ENCODE data around the gene TRUB1.
A peak's percentile ranks its signal among the peaks of the same experiment; 100 is the strongest.

Gene TRUB1

DNA sequence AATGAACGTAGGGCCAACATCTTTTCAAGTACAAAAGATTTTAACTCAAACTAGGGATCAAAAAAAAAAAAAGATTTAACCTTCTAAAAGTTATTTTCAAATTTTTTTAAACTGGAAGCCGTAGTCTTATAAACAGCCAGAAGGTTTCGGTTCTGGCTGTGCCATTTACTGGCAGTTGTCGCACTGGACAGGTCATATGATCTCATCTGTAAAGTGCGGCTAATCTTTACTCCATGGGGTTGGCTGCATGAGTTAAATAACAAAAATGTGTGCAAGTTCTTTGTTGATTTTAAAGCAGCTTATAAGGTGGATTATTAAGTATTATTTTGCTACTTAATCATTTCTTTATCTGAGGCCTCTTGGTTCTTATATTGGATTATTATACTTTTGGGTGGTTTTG lies 36.6 kb downstream of the TRUB1 start:
- FAIRE-seq, result no peak

DNA sequence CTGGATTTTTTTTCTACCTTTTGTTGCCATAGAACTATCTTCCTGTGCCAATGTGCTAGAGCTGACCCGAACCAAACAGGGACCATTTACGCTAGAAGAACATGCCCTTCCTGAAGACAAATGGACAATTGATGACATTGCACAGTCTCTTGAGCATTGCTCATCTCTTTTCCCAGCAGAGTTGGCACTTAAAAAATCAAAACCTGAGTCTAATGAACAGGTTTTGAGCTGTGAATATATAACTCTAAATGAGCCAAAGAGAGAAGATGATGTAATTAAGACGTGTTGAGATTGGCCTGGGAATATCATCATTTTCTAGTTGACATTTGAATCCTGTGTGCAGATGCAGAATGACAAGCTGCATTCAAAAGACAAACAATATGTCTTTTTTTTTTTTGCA lies 37.1 kb downstream of the TRUB1 start:
- FAIRE-seq (no peak), DNase-seq (ENCODE audit: low spot score) (no peak)

More for the DNA sequence above, 36.6 kb downstream of the TRUB1 start:
- no peak for DNase-seq (ENCODE audit: low spot score)

DNA sequence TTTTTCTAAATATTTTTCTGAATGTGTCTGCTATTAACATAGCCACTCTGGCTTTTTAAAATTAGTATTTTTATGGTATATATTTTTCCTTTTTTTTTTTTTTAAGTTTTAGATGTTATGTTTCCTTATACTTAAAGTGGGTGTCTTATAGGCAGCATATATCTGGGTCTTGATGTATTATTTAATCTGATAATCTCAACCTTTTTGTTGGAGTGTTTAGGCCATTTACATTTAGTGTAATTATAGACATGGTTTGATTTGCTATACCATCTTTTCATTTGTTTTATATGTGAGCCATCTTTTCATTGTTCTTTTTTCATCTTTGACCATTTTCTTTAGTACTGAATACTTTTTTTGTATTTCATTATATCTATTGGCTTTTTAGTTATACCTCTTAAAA lies 45.0 kb downstream of the TRUB1 start:
- no peak for DNase-seq (ENCODE audit: low spot score)
- no peak for FAIRE-seq

DNA sequence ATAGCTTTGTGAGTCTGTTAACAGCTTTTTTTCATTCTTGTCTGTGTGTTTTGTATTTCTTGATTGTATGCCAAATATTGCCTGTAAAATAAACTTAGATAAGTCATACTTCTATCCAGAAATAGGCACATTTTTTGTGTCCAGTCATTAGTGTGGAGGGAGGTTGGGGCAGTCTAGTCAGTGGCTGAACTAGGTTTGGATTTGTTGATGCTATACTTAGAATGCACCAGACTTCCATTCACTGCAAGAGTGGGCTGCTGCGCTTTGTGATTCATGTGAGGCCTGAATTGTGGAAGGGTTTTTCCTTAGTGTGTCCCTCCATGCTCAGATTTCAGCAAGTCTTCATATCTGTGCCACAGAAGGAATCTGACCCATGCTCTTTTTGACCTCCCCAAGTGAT lies 50.0 kb downstream of the TRUB1 start:
- FAIRE-seq (no peak), DNase-seq (ENCODE audit: low spot score) (no peak)

DNA sequence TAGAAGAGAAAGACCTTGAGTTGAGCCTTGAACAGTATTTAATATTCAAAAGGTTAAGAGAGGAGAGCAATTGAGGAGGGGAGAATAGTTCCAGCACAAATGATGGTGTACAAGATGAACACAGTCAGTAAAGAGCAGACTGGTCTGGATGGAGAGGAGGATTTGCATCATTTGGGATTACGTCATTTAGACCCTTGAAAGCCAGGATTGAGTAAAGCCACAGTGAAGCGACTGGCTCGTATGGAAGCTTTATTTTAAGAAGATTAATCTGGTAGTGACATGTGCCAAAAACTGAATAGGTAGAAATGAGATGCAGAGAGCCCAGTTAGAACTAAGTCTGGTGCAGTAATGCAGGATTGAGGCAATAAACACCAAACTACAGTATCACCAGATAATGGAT lies 52.6 kb downstream of the TRUB1 start:
- DNase-seq (ENCODE audit: low spot score), result no peak

DNA sequence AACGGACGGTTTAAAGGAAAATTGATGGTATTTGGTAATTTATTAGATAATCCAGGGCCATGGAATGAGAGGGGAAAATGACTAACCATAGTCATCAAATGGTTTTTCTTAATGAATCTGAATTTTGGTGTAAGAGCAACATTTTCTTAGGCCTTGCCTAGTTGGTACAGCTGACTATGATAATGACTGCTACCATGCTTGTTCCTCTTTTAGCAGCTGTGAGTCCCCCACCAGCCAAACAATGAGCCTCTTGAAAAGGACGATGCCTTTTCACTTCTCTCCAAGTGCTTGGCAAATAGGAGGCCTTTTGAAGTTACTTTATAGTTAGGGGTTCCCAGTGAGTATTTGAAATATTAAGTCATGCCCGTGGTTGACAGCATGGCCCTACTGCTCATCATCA lies 53.0 kb downstream of the TRUB1 start:
- FAIRE-seq (no peak), DNase-seq (ENCODE audit: low spot score) (no peak)

More for the DNA sequence above, 52.6 kb downstream of the TRUB1 start:
- no peak for FAIRE-seq

DNA sequence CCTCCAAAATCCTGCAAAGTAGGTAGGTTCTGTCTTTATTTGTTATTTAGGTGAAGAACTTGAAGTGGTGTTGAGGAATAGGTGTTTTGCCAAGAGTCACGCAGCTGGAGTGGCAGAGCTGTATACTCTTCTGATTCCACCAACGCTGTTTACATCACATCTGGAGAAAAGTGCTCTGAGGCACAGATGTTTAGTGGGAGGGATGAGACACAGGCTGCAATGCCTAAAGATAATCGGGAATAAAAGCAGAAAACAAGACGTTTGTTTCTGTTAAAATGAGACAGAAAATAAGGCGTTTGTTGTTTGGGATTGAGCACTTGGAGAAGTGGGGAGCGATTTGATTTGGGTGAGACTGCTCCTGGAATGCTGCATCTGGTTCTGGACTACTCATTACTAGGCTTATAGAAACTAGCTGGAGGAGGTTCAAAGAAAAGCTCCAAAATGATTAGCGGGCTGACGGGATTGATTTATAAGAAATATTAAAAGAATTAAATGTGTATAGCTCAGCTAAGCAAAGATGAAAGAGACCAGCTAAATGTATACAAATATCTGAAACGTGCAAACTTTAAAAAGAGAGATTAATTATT lies 54.3 kb downstream of the TRUB1 start:
- no peak for FAIRE-seq
- DNase-seq (ENCODE audit: low spot score), result no peak

DNA sequence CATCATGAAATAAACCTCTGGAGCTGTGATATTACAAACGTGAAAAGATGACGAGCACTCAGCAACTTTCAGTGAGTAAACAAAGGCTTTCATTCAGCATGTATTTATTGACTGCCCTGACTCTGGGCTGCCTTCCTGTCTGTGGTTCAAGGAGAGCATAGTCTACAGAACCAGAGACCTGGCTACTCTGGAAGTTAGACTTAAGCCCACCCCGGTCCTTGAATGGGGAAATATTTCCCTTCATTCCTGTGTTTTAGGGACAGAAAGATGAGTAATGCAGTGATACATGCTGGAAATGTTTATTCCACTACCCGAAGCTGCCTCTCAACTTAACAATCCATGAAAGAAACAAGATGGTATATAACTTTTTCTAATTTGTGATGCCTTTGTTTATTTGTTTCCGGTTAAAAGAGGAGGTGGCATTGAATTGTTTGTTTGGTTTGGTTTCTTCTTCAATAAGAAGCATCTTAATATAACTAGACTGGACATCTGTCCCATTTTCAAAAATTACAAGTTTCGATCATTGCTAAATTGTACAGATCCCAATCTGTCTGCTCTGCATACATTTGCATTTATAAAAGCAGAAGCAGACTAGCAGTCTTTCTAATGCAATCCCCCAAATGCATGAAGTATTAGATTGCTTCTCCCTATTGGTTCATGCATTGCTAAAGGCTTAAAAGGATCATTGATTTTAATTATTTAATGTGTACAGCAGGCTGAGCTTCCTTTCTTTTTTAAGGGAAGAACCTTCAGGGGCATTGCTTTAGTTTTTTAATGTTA lies 57.7 kb downstream of the TRUB1 start:
- FAIRE-seq (no peak), DNase-seq (ENCODE audit: low spot score) (peak; percentile 14)

DNA sequence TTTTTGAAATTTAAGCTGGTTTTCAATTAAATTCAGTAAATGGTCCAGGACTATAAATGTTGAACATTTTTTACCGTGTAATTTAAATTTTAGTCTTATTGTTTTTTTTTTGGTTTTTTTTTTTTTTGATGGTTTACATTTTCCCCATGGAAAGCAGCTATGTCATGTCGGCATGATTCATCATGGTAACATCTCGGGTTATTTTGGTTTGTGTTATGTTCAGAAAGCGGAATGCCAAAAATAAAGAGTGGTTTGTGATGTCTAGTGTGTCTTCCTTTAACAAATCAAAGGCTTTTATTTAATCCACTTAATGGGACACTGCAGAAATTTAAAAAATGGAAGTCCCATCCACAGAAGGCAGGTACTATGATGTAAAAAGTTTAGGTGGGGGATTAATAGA lies 58.5 kb downstream of the TRUB1 start:
- no peak for FAIRE-seq
- peak; percentile 13 for DNase-seq (ENCODE audit: low spot score)

DNA sequence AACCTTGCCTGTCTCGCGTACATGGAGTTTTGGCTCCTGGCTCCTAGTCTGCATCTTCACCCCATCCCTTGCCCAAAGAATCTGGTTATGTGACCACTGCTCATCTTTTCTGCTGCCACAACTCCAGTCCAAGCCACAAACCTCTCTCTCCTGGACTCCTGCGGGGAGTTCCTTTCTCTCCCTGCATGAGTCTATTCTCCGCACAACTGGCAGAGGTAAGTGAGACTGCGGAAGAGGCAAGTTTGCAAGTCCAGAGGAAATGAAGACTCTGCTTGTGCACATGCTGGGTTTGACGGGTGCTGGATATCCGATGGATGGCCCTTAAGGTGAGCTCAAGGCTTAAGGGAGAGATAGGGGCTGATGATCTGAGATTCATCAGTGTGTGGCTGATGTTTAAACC lies 61.0 kb downstream of the TRUB1 start:
- FAIRE-seq (no peak), DNase-seq (ENCODE audit: low spot score) (no peak)

DNA sequence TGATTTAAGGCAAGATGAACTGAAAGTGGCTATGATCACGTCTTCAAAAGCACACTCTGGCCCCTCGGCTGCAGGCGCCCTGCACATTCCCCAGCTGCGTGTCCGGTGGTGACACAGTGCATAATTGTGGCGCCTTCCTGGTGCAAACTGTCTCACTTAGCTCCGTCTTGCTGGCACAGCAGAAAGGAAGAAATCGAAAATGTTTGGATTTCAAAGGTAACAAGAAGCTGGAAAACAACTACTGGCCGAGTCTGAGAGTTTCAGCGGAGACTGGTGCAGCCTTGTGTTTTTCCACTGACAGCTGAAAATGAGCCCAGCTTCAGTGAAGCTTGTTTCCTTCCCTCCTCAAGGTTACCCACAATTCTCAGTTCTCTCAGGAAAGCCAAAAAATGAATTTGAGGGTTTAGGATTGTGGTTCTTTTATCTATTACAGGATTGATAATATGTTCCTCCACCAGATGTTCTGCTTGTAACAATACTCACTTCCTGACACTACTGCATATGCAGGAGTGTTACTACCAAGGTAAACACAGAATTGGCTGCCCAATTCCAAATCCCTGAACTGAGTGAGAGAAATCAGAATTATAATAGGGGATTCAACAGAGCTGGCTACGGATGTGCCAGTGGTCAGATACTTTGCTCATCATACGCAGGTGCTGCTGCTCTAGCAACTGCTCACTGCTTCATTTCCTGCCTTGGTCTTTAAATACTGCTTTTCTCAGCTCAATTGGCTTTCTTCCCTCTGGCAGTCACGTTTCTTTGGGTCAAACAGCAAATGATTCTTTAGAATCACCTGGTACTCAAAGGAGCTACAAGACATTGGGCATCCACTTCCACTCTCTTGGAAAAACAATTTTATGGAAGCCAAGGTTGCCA lies 63.7 kb downstream of the TRUB1 start:
- DNase-seq (ENCODE audit: low spot score) (no peak), FAIRE-seq (no peak)

DNA sequence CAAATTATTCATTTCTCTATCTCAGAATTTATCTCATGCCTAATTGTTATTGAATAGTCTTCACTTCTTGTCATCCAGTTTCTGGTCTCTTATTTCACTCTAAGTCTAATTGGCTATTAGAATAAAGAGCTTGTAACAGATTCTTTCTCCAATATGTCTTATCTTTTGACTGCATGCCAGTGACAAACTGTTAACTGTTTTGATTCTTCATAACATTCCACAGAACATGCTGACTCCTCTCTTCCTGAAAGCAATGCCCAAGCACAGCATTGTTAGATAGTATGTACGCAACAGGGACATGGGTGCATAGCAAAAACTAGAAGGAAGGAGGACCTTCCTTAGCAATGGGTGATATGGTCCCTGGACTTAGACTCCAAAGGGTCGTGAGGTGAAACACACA lies 65.4 kb downstream of the TRUB1 start:
- DNase-seq (ENCODE audit: low spot score), result no peak
- no peak for FAIRE-seq

DNA sequence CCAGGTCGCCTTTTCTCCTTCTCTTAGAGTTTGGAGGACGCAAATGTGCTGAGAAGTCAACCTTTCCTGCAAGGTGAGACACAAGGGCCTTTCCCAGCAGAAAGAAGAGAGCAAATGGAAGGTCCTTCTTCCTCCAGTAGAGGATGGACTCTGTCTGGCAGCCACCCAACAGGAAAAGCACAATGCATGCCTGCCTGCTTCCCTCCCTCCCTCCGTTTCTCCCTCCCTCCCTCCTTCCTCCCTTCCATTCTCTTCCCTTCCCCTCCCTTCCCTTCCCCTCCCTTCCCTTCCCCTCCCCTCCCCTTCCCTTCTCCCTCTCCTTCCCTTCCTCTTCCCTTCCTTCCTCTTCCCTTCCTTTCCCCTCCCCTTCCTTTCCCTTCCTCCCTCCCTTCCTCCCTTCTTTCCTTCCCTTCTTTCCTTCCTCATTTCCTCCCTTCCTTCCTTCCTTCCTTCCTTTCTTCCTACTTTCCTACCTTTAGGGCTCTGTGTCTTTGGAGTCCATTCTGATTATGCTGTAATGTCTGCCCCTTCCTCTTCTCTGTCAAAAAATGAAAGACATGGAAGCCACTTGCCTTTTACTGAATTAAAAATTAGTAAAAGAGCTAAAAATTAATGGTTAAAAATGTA lies 66.4 kb downstream of the TRUB1 start:
- no peak for DNase-seq (ENCODE audit: low spot score)
- FAIRE-seq, result no peak

DNA sequence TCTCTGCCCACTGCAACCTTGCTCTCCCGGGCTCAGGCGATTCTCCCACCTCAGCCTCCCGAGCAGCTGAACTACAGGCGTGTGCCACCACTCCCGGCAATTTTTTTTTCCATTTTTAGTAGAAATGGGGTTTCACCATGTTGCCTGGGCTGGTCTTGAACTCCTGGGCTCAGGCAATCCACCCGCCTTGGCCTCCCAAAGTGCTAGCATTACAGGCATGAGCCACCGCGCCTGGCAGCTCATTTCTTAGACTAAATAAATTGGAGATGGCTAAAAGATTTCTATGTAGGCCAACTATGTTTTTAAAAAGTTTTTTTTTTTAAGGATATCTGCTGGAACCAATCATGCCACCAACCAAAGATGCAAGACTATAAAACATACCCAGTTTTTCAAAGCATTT lies 67.8 kb downstream of the TRUB1 start:
- no peak for FAIRE-seq
- DNase-seq (ENCODE audit: low spot score), result no peak

DNA sequence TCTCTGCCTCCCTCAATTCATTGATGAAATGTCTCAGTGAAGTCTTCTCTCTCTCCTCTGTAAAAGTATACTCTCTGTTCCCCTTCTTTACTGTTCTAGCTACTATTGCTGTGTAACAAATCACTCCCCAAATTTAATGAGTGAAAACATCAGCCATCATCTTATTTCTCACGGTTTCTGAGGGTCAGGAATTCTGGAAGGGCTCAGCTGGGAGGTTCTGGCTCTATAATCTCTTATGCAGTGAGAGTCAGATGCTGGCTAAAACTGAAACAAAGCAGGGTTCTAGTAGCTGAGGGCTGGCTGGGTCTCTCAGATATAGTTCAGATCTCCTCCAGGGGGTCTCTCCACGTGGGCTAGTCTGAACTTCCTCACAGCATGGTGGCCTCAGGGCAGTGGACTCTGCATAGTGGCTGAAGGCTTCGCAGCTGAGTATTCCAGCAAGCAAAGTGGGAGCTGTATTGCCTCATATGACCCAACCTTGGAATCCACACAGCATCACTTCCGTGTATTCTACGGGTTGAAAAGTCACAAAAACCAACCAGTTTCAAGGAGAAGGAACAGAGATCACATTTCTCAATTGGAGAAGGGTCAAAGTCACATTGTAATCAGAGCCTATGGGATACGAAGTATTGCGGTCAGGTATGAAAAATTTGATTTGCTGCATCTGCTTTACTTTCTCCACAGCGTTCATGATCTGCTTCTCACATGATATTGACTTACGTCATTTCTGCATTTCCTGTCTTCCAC lies 80.4 kb downstream of the TRUB1 start:
- no peak for FAIRE-seq
- DNase-seq (ENCODE audit: low spot score), result no peak

DNA sequence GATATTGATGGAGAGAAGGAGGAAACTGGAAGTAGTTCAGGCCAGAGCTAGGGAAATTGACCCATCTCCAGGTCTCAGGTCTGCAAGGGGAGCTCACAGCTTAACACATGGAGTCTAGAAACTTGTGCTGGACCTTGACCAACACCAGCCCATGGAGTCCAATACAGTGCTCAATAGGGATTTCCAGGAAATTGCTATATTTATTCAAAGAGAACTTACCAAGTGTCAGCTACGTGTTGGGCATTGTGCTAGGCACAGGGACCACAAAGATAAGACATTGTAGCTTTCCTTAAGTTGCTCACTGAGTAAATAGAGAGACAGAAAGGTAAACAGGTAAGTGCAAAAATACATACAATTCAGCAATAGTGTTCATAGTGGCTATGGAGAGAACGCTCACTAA lies 82.5 kb downstream of the TRUB1 start:
- FAIRE-seq, result no peak
- DNase-seq (ENCODE audit: low spot score), result no peak

DNA sequence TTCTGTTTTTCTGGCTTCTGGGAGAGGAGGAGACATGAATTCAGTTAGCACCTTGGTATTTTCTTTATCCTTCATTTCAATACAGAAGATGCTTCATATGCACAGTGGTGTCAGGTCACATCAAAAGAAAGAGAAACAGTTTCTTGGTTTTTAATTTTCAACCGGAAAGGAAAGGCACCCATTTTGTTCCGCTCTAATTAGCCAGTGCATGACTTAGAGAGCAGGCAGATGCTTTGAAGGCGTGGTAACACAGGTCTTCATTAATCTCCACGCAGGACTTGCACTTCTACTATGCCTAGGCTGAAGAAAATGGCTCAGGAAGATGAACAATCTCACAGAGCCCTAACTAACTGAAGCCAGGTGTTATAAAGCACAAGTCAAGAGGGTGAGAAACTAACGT lies 84.7 kb downstream of the TRUB1 start:
- FAIRE-seq (no peak), DNase-seq (ENCODE audit: low spot score) (no peak)

DNA sequence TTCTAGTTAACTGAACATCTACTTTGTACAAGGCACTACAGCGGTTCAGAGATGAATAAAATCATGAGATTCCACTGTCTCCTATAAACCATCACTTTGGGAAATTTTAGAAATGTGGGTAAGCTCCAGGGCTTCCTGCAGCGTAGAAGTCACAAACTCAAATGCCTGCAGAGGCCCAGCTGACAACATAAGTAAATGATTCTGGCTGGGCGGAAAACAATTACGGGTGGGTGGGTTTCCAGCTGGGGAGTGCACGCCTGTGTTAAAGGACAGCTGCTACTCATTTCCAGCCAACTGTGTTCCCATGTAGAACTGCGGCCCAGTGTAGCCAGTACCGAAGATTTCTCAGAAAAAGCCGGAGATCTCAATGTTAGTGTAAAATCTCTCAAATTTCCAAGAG lies 85.7 kb downstream of the TRUB1 start:
- DNase-seq (ENCODE audit: low spot score) (no peak), FAIRE-seq (no peak)

DNA sequence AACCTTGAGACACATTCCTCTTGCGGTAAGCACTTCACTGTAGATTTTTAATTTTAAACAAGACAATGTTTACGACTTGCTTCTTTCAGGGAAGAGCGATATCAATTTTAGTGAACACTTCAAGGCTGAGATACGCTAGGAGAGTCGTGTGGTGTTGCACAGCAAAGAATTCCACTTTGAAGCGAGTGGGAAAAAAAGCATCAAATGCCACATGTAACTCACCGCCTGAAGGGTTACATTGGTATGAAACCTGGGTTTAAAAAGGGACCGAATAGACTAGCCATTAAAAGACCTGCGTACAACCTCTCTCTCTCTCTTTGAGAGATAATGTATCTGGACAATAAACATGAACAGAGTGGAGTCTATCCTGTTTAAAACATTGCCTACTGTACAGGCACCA lies 86.4 kb downstream of the TRUB1 start:
- DNase-seq (ENCODE audit: low spot score) (no peak), FAIRE-seq (no peak)

DNA sequence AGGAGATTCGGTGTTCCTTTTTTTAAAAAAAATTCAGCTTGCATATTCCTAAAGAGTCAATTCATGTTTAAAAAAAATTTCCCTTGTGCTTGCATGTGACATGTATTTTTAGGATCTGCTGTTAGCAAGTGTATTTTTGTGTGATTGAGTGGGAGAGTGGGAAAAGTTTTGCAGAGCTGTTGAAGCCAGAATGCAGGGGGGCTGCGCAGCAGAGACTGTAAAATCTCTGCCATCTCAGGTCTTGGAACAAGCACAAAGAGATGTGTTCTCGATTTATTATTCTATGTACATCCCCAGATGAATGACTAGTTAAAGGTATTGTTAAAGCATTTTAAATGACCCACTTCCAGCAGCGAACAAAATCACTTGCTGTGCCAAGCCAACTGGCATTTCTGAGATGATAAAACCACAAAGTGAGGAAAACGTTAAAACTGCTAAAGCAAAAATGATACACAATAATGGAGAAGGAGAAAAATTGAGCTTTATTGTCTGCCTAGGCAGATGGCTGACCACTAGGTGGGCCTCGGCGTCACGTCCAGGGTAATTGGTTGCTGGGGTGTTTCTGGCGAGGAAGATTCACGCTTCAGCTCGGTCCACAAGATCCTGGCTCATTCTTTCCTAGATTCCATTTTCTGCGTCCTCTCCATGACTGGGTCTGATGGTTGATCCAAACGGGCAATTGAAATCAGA lies 88.2 kb downstream of the TRUB1 start:
- FAIRE-seq (no peak), DNase-seq (ENCODE audit: low spot score) (no peak)

DNA sequence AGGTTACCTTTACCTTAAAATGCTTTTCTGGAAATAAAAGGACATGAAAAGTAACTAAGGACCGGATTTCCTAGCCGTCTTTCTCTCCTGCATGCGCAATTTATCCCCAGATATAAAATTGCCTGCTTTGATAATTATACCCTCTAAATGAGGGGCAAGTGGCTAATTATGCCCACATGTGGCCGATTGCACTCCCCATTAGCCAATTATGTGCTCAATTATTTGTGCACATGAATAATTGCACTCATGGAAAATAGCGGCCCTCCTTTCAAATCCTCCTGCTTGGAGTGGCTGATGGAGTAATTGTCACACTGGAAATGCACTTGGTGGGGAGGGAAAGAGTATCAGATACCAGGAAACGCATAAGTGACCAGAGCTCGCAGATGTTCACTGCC lies 88.7 kb downstream of the TRUB1 start:
- DNase-seq (ENCODE audit: low spot score), result no peak
- no peak for FAIRE-seq

Measured in urothelium cell line (cell line).